HG03571 (cell line): Measurements from ENCODE around the gene NOL3.

ENCODE experiments used
- ATAC-seq: cut with Tn5 transposase; IDR thresholded peaks from one replicate; pipeline ENCODE4 v1.9.1; 2021; ENCODE audit not compliant: unreplicated experiment

The NOL3 gene

GRCh38 chr16:67154578-67155294 is 15.6 kb upstream of the NOL3 start:
- no peak for ATAC-seq

- ATAC-seq, result no peak
Measured at GRCh38 chr16:67155295-67156142, 14.8 kb upstream of the NOL3 start.

GRCh38 chr16:67156143-67156844 is 14.0 kb upstream of the NOL3 start:
- ATAC-seq, result no peak

GRCh38 chr16:67157106-67157748 is 13.1 kb upstream of the NOL3 start:
- no peak for ATAC-seq

GRCh38 chr16:67157892-67158635 is 12.3 kb upstream of the NOL3 start:
- ATAC-seq, result no peak

- peak; percentile 30 for ATAC-seq
Measured at GRCh38 chr16:67158637-67159600, 11.4 kb upstream of the NOL3 start.

- no peak for ATAC-seq
Measured at GRCh38 chr16:67161595-67162058, 8.7 kb upstream of the NOL3 start.

- no peak for ATAC-seq
Measured at GRCh38 chr16:67162506-67163163, 7.7 kb upstream of the NOL3 start.

- ATAC-seq, result no peak
Measured at GRCh38 chr16:67163164-67163998, 7.0 kb upstream of the NOL3 start.

GRCh38 chr16:67163999-67164558 is 6.3 kb upstream of the NOL3 start:
- no peak for ATAC-seq

GRCh38 chr16:67164599-67165061 is 5.7 kb upstream of the NOL3 start, which contains the start of gene HSF4:
TSS of gene HSF4 (plus strand) at chr16:67164745. CDS start at chr16:67164812, 67 bp downstream.
- no peak for ATAC-seq

GRCh38 chr16:67165121-67166078 is 4.9 kb upstream of the NOL3 start:
- ATAC-seq, result no peak

GRCh38 chr16:67166110-67166547 is 4.2 kb upstream of the NOL3 start:
- ATAC-seq, result no peak

- ATAC-seq, result no peak
Measured at GRCh38 chr16:67166598-67167168, 3.7 kb upstream of the NOL3 start.

- ATAC-seq, result no peak
Measured at GRCh38 chr16:67167588-67167987, 2.8 kb upstream of the NOL3 start.

- no peak for ATAC-seq
Measured at GRCh38 chr16:67169011-67169451, 1.3 kb upstream of the NOL3 start.
